Measurements from ENCODE around the gene MLLT11. TPM values are rescaled to one million over a fixed set of nuclear protein-coding genes. Genes with fewer than 3 reads are reported as not detected.

Gene MLLT11
- total RNA-seq, 1 donor from 2014 or later = 34.1 TPM

GRCh38 chr1:151039521-151039920, 20.7 kb upstream of the MLLT11 start:
- Histone ChIP-seq H3K27me3 (ENCODE audit: low read depth) (no peaks in the 10 kb centered on the region), H3K36me3 (peaks cover 13% of the 10 kb centered on the region), H3K9me3 (replicated peaks) (no peaks in the 10 kb centered on the region), H3K4me1 (peaks cover 24% of the 10 kb centered on the region), H3K4me3 (no peak overlapping the region), H3K27ac (replicated peaks) (no peak overlapping the region)
- DNase-seq = no peak
- TF ChIP-seq CTCF (IDR thresholded peaks at IDR 0.05; ENCODE audit: borderline replicate concordance) = no peak
- intact Hi-C loops (cut with micrococcal nuclease) = no loop called here

GRCh38 chr1:151043163-151043562, 17.0 kb upstream of the MLLT11 start:
- Histone ChIP-seq H3K4me1 (peaks cover 25% of the 10 kb centered on the region), H3K27me3 (ENCODE audit: low read depth) (no peaks in the 10 kb centered on the region), H3K27ac (replicated peaks) (no peak overlapping the region), H3K36me3 (peaks cover 4% of the 10 kb centered on the region), H3K9me3 (replicated peaks) (no peaks in the 10 kb centered on the region), H3K4me3 (no peak overlapping the region)
- no peak for TF ChIP-seq CTCF (IDR thresholded peaks at IDR 0.05; ENCODE audit: borderline replicate concordance)
- no peak for DNase-seq
- intact Hi-C loops (cut with micrococcal nuclease) = no loop called here

- Histone ChIP-seq H3K27me3 (ENCODE audit: low read depth) (no peaks in the 10 kb centered on the region), H3K36me3 (peaks cover 17% of the 10 kb centered on the region), H3K4me1 (peaks cover 51% of the 10 kb centered on the region), H3K9me3 (replicated peaks) (no peaks in the 10 kb centered on the region), H3K4me3 (peak within 1 kb of the TSS; percentile 96), H3K27ac (replicated peaks) (peak within 1 kb of the TSS; percentile 94)
- DNase-seq = peak; percentile 68
- intact Hi-C loops (cut with micrococcal nuclease) = no loop called here
- TF ChIP-seq CTCF (IDR thresholded peaks at IDR 0.05; ENCODE audit: borderline replicate concordance) = no peak
These were observed 12.6 kb upstream of the MLLT11 start, which contains the start of gene C1orf56 for GRCh38 chr1:151047591-151047924. Gene C1orf56 (plus strand): TSS chr1:151047751. CDS start chr1:151047848, 97 bp downstream.

GRCh38 chr1:151047925-151048644, 12.1 kb upstream of the MLLT11 start:
- Histone ChIP-seq H3K27ac (replicated peaks) (peak overlapping the region; percentile 94), H3K4me3 (peak overlapping the region; percentile 96), H3K4me1 (peaks cover 51% of the 10 kb centered on the region), H3K9me3 (replicated peaks) (no peaks in the 10 kb centered on the region), H3K27me3 (ENCODE audit: low read depth) (no peaks in the 10 kb centered on the region), H3K36me3 (peaks cover 18% of the 10 kb centered on the region)
- peak; percentile 63 for DNase-seq
- intact Hi-C loops (cut with micrococcal nuclease) = no loop called here
- TF ChIP-seq CTCF (IDR thresholded peaks at IDR 0.05; ENCODE audit: borderline replicate concordance) = peak; percentile 69

GRCh38 chr1:151048645-151049032, 11.6 kb upstream of the MLLT11 start:
- peak; percentile 11 for TF ChIP-seq CTCF (IDR thresholded peaks at IDR 0.05; ENCODE audit: borderline replicate concordance)
- Histone ChIP-seq H3K4me1 (peaks cover 51% of the 10 kb centered on the region), H3K27me3 (ENCODE audit: low read depth) (no peaks in the 10 kb centered on the region), H3K4me3 (peak overlapping the region; percentile 96), H3K9me3 (replicated peaks) (no peaks in the 10 kb centered on the region), H3K27ac (replicated peaks) (peak overlapping the region; percentile 94), H3K36me3 (peaks cover 22% of the 10 kb centered on the region)
- no peak for DNase-seq
- intact Hi-C loops (cut with micrococcal nuclease) = no loop called here
